GM19328 (cell line): ENCODE data around the gene AURKAIP1.

Experiments used
- ATAC-seq: cut with Tn5 transposase; IDR thresholded peaks from one replicate; pipeline ENCODE4 v1.9.1; 2021; ENCODE audit warnings: mild to moderate bottlenecking, moderate library complexity; ENCODE audit not compliant: unreplicated experiment

Gene AURKAIP1

DNA sequence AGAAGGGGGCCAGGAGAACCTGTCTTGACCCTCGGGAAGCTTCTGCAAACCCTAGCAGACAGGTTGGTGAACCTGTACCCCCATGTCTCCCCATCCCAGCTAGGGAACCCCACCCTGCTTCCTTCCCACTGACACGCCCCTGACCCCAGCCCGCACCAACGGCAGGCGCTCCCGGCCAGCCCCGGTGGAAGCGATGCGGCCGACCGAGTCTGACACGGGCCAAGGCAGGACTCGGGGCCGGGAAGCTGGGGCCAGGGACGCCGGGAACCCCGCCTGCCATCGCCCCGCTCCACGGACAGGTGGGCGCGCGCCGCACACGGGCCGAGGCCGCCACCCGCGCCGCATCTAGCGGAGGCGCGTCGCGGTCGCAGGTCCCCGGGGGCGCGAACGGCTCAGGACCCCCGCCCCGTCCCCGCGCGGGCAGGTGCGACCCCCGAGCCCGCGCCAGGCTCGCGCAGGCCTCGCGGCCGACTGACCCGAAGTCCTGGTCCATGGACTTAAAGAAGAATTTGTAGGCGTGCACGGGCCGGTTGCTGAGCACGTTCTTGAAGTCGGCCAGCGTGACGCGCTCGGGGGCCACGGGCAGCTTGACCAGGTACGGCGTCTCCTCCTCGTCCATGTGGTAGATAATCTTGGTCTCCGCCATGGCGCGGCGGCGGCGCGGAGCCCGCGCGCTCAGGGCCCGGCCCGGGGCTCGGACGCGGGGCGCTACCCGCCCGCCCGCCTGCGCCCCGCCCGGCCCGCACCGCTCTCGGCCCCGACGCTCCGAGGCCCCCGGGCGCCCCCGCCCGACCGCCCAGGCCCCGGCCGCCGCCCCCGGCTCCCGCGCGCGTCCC is 26.4 kb downstream of the AURKAIP1 start:
- ATAC-seq, result peak; percentile 24

GRCh38 chr1:1347663-1348419 is 27.2 kb downstream of the AURKAIP1 start:
- no peak for ATAC-seq

GRCh38 chr1:1347026-1347595 is 27.9 kb downstream of the AURKAIP1 start:
- ATAC-seq, result no peak

DNA sequence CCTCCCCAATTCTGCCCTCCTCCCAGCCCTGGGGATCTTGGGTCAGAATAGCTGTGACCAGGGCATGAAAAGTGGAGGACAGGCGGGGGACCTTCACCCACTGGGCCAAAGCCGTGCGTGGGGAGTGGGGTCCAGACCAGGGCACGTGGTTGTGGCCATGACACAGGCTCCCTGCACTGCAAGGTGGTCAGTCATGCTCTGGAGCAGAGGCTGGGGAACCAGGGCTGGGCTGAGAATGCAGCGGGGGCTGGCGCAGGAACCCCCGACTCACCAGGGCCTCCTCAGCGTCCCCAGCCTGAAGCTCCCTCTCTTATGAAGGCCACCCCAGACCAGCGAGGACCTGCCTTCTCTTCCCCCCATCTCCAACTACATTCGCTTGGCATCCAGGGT is 28.5 kb downstream of the AURKAIP1 start:
- ATAC-seq, result no peak

GRCh38 chr1:1345860-1346500 is 29.0 kb downstream of the AURKAIP1 start:
- no peak for ATAC-seq

DNA sequence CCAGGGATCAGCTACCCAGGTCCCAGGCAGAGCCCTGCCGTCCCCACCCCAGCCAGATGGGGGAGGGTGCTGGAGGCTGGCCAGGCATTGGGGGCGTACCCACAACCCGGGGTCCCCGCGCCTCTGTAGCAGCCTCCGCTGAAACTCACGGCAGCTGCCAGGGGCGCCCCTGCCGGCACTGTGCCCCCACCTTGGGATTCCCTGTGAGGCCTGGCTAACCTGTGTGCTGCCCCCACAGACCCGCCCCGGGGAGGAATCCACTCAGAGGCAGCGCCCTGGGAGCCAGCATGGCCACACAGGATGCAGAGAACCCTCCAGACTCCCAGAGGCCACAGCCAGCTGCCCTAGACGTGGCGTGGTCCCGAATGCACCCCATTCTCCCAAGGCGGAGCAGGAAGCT is 29.6 kb downstream of the AURKAIP1 start:
- ATAC-seq, result no peak

GRCh38 chr1:1344655-1345361 is 30.2 kb downstream of the AURKAIP1 start:
- ATAC-seq, result no peak

- ATAC-seq, result no peak
Observed at GRCh38 chr1:1343811-1344421, 31.1 kb downstream of the AURKAIP1 start.

GRCh38 chr1:1342584-1343115 is 32.4 kb downstream of the AURKAIP1 start:
- no peak for ATAC-seq

GRCh38 chr1:1342061-1342562 is 32.9 kb downstream of the AURKAIP1 start:
- no peak for ATAC-seq

DNA sequence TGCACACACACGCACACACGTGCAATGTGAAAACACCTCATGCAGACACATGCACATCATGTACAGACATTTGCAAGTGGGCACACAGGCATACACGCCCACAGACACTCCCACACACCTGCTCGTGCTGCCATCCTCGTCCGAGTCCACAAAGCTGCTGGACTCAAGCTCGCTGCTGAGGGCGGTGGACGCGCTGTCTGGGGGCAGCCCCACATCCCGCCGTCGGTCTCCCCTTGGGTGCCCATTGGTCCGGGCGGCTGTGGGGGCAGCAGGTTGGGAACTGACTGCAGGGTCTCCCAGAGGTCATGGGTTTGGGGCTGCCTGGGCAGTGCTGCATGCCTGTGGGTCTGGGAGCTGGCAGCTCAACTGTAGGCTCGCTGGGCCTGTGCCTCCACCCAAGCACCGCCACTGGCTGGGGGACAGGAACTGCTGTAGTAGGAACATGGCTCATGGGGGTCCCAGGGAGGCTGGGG is 33.4 kb downstream of the AURKAIP1 start:
- no peak for ATAC-seq

- ATAC-seq, result no peak
Observed at GRCh38 chr1:1340791-1341548, 34.0 kb downstream of the AURKAIP1 start.

DNA sequence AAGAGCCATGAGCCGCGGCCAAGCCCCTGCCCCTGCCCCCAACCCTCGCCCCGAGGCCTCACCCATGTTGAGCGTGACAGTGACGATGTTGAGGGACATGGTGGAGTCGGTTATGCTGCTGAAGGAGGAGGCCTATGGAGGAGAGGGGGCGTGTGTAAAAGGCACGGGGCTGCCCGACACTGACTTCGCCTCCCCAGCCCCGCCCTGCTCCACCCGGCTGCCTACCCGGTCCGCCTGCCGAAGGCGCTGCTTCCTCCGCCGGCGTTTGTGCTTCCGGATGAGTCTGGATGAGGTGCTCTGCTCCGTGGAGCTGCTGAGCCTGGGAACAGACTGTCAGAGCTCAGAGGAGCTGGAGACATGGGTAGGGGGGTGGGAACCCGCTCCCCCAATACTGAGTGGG is 34.8 kb downstream of the AURKAIP1 start:
- ATAC-seq, result no peak

DNA sequence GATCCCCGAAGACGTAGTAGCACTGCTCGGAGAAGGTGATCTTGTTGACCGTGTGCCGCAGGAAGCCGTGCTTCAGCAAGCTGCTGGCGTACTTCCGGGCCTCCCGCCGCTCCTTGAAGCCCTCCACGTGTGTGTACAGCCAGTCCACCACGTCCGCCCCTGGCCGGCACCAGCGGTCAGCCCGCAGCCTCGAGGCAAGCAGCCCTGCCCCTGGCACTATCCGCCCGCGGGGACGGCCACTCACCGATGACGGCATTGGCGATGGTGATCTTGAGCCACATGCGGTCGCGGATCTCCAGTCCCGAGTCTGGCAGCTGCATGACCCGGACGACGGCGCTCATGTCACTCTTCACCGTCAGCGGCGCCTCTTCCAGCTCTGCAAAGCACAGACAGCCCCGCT is 36.7 kb downstream of the AURKAIP1 start:
- ATAC-seq, result no peak

- ATAC-seq, result no peak
Observed at GRCh38 chr1:1337793-1338147, 37.2 kb downstream of the AURKAIP1 start.

DNA sequence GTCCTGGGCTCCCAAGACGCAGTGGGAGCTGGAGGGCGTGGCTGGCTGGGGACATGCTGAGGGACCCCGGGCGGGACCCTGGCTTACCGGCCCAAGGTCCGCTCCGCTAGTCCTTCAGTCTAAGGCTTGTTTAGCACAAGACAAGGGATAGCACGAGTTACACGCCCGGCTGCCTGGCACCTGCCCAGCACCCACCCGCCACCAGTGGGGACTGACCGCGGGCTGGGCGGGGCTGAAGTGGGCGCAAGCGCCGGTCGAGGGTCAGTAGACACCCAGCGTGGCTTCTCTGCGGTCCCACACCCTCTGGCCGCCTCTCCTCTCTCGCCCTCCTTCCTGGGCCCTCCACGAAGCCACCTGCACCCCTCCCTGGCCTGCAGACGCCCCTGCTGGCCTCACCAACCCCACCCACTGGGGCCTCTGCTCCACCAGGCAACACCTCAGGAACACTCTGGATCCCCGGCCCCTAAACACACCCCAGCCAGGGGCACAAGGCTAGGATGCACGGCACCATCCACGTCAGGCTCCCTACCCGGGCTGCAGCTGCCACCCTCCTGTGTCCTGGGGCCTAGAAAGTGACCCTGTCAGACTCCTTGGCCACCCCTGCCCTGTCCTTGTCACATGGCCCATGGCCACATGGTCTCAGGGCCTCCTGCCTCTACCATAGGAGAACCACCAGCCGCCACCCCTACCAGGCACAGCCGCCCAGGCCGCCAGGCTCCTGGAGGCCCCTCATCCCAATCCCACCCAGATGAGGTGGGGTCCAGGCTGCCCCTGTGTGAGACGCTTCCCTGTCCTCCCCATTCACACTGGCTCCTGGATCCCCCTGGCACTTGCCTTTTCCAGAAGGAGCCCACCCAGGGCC is 37.8 kb downstream of the AURKAIP1 start:
- no peak for ATAC-seq

DNA sequence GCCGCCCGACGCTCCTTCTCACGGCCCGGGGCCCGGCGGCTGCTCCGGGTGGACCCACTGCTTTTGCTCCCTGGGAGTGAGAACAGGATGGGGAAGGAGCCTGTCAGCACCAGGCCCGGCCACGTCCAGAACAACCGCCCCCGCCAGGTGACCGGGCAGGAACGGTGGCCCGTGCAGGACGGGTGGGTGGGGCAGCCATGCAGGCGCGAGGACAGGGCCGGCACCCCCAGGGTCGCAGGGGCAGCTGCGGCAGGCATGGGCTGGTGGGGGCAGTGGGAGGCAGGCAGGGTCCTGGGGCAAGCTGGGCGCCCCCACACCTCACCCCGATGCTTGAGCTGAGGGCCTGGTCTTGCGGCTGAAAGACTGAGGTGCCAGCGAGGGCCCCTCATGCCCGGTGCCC is 38.6 kb downstream of the AURKAIP1 start:
- ATAC-seq, result no peak

- no peak for ATAC-seq
Observed at GRCh38 chr1:1335792-1336248, 39.2 kb downstream of the AURKAIP1 start.
